Mammary epithelial cell (primary cell): ENCODE data around the gene MXI1.

Source experiments
- CTCF ChIP-seq, 2 donors: IDR thresholded peaks in 1 of 2; conservative IDR thresholded peaks in 1 of 2; 2 replicates each; pipeline ENCODE4 v1.5.1; 2011 to 2012; ENCODE audit warnings: inconsistent platforms in 2 of 2, low read length in 2 of 2, mild to moderate bottlenecking in 2 of 2, control low read depth in 1 of 2, low read depth in 1 of 2; ENCODE audit not compliant: insufficient read depth in 1 of 2; ENCODE audit errors: extremely low read depth in 1 of 2
- EZH2 ChIP-seq: IDR thresholded peaks from 2 replicates; pipeline ENCODE4 v1.6.1; 2012; ENCODE audit warnings: low read length, inconsistent platforms, borderline replicate concordance

GRCh38 chr10:110252151-110252550, 44.7 kb downstream of the MXI1 start:
- TF ChIP-seq CTCF (conservative IDR thresholded peaks at IDR 0.05 in 1 of 2, IDR thresholded peaks at IDR 0.05 in 1 of 2; ENCODE audit: extremely low read depth in 1 of 2, insufficient read depth in 1 of 2, low read depth in 1 of 2, low read length in 2 of 2) (no peak), EZH2 (no peak)
